Nephron progenitor cell (in vitro differentiated cells): ENCODE results near the gene NNT.
A peak's percentile ranks its signal among the peaks of the same experiment; 100 is the strongest.

ENCODE experiments used
- DNase-seq: peaks from one replicate; pipeline ENCODE4 v3.0.0; 2021
- H3K27ac Mint-ChIP-seq: 2 replicates; pipeline ENCODE4 v1.8.0; 2021; ENCODE audit warnings: mild to moderate bottlenecking, moderate library complexity, mixed read lengths
- H3K27me3 Mint-ChIP-seq: 2 replicates; pipeline ENCODE4 v1.8.0; 2021; ENCODE audit warnings: mild to moderate bottlenecking, low read depth, mixed read lengths; ENCODE audit not compliant: poor library complexity
- H3K36me3 Mint-ChIP-seq: 2 replicates; pipeline ENCODE4 v1.8.0; 2021; ENCODE audit warnings: low read depth, mixed read lengths
- H3K4me1 Mint-ChIP-seq: 2 replicates; pipeline ENCODE4 v1.8.0; 2021; ENCODE audit warnings: mixed read lengths
- H3K4me3 Mint-ChIP-seq: 2 replicates; pipeline ENCODE4 v1.8.0; 2021; ENCODE audit warnings: mild to moderate bottlenecking, moderate library complexity, mixed read lengths
- H3K9me3 Mint-ChIP-seq: 2 replicates; pipeline ENCODE4 v1.8.0; 2021; ENCODE audit warnings: mild to moderate bottlenecking, moderate library complexity, mixed read lengths
- TF ChIP-seq, protein P1 (sequence below): fragments of 200-600 bp; sonication (generic); IDR thresholded peaks from 2 replicates; pipeline ENCODE4 v1.5.0; 2021; ENCODE audit warnings: antibody characterized with exemption

The NNT gene

DNA sequence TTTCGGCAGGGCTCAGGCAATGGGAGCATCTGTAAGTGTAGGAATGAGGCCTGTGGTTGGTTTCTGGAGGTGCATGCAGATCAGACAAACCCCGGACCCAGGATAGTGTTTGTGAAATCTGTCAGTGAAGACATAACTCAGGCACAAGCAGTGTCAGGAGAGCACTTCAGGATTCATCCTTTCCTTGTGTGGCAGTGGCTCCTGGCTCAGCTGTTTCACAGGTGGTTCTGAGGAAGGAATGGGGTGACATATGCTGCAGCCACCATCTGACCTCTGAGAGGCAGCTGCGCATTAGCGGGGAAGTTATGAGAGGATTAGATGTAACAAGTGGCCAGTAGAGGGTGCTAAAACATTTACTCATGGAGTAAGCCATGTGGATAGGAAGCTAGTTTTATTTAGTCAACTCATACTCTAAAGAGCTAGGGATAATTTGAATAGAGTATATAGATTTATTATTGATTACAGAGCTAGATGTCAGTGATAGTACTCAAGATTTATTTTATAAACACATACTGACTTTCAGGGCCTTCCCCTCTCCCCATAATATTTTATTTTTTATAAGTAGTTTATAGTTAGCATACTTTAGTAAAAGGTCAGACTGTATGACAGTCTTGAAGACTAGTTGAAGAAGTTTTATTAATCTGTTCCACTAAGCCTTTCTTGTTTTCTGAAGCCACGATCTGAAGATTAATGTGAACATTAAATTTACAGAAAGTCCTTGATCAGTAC lies 28.4 kb downstream of the NNT start:
- Mint-ChIP-seq H3K4me1 (peaks cover 20% of the 10 kb centered on the region), H3K27me3 (no peaks in the 10 kb centered on the region), H3K9me3 (no peaks in the 10 kb centered on the region), H3K27ac (peak overlapping the region; percentile 44), H3K4me3 (no peak overlapping the region), H3K36me3 (peaks cover 37% of the 10 kb centered on the region)
- TF ChIP-seq, protein P1, sequence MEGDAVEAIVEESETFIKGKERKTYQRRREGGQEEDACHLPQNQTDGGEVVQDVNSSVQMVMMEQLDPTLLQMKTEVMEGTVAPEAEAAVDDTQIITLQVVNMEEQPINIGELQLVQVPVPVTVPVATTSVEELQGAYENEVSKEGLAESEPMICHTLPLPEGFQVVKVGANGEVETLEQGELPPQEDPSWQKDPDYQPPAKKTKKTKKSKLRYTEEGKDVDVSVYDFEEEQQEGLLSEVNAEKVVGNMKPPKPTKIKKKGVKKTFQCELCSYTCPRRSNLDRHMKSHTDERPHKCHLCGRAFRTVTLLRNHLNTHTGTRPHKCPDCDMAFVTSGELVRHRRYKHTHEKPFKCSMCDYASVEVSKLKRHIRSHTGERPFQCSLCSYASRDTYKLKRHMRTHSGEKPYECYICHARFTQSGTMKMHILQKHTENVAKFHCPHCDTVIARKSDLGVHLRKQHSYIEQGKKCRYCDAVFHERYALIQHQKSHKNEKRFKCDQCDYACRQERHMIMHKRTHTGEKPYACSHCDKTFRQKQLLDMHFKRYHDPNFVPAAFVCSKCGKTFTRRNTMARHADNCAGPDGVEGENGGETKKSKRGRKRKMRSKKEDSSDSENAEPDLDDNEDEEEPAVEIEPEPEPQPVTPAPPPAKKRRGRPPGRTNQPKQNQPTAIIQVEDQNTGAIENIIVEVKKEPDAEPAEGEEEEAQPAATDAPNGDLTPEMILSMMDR = peak; percentile 64
- DNase-seq = peak; percentile 48

DNA sequence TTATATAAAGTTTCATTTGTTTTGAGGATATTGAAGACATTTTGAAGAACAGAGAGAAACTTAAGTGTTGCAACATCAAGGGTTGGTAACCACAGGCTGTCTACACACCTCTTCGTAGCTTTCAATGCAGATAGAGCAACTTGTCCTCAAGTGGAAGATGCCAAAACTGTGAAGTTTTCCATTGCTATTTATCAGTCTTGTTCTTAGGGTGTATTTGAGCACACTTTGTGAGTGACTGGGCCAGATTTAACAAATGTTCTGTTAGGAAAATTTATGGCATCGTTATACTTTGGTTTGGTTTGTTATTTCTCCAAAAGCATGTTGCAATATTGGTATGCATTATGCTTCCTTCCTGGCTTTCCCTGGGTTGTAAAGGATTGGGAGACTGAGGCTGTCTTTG lies 31.6 kb downstream of the NNT start:
- H3K27me3 Mint-ChIP-seq = no peaks in the 10 kb centered on the region
- no peaks in the 10 kb centered on the region for H3K9me3 Mint-ChIP-seq
- H3K4me1 Mint-ChIP-seq = peaks cover 20% of the 10 kb centered on the region
- TF ChIP-seq, protein P1 = no peak
- DNase-seq = no peak
- H3K36me3 Mint-ChIP-seq = peaks cover 22% of the 10 kb centered on the region
- H3K27ac Mint-ChIP-seq = no peak overlapping the region
- no peak overlapping the region for H3K4me3 Mint-ChIP-seq

DNA sequence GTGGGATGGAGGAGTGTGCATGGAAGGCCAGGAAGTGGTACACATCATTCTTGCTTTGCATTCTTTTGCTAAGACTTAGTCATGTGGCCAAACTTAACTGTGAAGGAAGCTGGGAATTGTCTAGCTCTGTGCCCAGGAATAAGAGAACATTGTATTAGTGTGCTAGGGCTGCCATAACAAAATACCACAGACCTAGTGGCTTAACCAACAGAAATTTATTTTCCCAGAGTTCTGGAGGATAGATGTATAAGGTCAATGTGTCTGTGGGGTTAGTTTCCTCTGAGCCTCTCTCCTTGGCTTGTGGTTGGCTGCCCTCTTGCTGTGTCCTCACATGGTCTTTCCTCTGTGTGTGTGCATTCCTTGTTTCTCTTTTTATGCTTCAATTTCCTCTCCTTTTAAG lies 32.4 kb downstream of the NNT start:
- Mint-ChIP-seq H3K27ac (peak overlapping the region; percentile 10), H3K36me3 (peaks cover 19% of the 10 kb centered on the region), H3K9me3 (no peaks in the 10 kb centered on the region), H3K4me1 (peaks cover 20% of the 10 kb centered on the region), H3K27me3 (no peaks in the 10 kb centered on the region), H3K4me3 (no peak overlapping the region)
- TF ChIP-seq, protein P1 = no peak
- no peak for DNase-seq

DNA sequence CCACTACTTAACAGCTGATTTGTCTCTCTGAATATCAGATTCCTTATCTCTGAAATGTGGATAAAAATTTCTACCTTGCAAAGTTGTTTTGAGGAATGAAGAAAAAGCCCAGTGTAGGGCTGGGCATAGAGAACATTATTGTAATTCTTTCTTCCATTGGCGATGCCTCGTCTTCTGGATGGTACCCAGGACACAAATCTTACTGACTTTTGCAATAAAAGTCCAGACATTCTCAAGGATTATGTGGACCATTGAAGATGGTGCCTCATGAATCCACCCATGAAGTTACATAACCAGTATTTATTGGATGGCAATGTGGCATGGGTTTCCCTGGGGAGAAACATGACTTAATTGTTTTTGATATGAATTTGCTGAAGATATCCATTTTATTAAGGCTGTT lies 33.1 kb downstream of the NNT start:
- peaks cover 17% of the 10 kb centered on the region for H3K4me1 Mint-ChIP-seq
- peaks cover 19% of the 10 kb centered on the region for H3K36me3 Mint-ChIP-seq
- no peaks in the 10 kb centered on the region for H3K27me3 Mint-ChIP-seq
- H3K4me3 Mint-ChIP-seq = no peak overlapping the region
- no peaks in the 10 kb centered on the region for H3K9me3 Mint-ChIP-seq
- no peak for DNase-seq
- TF ChIP-seq, protein P1 = no peak
- no peak overlapping the region for H3K27ac Mint-ChIP-seq

DNA sequence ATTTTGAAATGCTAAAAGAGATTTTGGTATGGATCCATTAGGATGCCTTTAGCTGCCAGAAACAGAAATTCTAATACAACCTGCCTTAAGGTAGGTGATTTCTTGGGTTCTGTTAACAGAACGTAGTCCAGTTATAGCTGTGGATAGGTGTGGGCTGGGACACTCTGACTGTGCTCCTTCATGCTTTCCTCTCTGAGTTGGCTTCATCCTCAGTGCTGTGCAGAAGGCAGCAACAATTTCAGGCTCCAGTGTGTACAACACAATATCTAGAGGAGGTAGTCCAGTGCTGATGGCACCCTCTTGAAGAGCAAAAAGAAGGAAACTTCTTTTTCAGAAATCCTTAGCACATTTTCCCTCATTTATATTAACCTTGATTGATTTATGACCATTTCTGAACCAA lies 34.4 kb downstream of the NNT start:
- Mint-ChIP-seq H3K27ac (no peak overlapping the region), H3K36me3 (peaks cover 19% of the 10 kb centered on the region), H3K4me1 (peaks cover 4% of the 10 kb centered on the region), H3K9me3 (no peaks in the 10 kb centered on the region), H3K27me3 (no peaks in the 10 kb centered on the region), H3K4me3 (no peak overlapping the region)
- TF ChIP-seq, protein P1 = no peak
- DNase-seq = no peak

DNA sequence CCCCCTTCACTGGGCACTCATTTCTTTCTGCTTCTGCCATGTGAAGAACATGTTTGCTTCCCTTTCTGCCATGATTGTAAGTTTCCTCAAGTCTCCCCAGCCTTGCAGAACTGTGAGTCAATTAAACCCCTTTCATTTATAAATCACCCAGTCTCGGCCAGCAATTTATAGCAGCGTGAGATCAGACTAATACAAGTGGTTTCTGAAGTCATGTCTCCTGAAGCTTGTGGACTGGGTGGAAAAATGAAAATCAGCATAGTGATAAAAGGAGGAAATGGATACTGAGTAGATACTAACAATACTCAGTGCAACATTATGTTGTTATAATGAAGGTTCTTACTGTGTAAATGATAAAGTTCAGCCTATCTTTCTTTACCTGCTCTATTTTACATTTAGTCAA lies 35.1 kb downstream of the NNT start:
- H3K4me1 Mint-ChIP-seq = no peaks in the 10 kb centered on the region
- peaks cover 19% of the 10 kb centered on the region for H3K36me3 Mint-ChIP-seq
- TF ChIP-seq, protein P1 = no peak
- no peak overlapping the region for H3K4me3 Mint-ChIP-seq
- no peaks in the 10 kb centered on the region for H3K27me3 Mint-ChIP-seq
- no peak overlapping the region for H3K27ac Mint-ChIP-seq
- H3K9me3 Mint-ChIP-seq = no peaks in the 10 kb centered on the region
- no peak for DNase-seq
